ENCODE measurements around the gene SHROOM3. TPM values are rescaled to one million over a fixed set of nuclear protein-coding genes. Genes with fewer than 3 reads are reported as not detected.

SHROOM3 gene
- total and polyA plus RNA-seq, 2 donors from 2014 or later: 5.5 to 67.3 TPM

DNA sequence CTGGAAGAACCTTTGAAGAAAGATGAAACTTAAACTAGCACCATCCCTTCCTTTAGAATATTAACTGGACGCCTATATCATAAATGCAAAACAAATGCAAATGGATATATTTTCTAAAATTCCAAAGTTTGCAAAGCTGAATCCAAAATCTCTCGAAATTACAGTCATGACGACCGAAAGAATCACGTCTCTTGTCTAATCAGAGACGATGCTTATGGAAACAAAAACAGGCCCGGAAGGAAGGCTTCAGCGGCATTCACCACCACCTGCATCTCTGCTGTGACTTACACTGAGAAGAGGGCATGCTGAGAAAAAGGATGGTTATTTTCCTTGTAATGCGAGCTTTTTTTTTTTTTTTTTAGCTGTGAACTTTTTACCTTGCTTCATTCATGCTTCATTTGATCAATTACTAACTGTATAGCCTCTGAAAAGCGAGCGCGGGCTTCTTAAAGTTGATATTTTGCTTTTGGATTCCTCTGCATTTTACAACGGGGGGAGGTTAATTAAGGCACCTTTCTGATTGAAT lies 253.7 kb downstream of the SHROOM3 start:
- H3K9ac ChIP-seq (ENCODE audit: low read length in 3 of 3): peak overlapping the region; percentile 16 to 45 (median 20)
- H3K4me1 ChIP-seq (ENCODE audit: control insufficient read depth in 2 of 3, insufficient read depth in 2 of 3, low read depth in 1 of 3, low read length in 3 of 3): peaks cover 7 to 24% (median 11%) of the 10 kb centered on the region in 3 donors
- no peak for FAIRE-seq
- peak overlapping the region in 1 of 2 donors; percentile 67 for H3K27ac ChIP-seq (ENCODE audit: low read depth in 2 of 2, low read length in 2 of 2)
- TF ChIP-seq, protein P1, sequence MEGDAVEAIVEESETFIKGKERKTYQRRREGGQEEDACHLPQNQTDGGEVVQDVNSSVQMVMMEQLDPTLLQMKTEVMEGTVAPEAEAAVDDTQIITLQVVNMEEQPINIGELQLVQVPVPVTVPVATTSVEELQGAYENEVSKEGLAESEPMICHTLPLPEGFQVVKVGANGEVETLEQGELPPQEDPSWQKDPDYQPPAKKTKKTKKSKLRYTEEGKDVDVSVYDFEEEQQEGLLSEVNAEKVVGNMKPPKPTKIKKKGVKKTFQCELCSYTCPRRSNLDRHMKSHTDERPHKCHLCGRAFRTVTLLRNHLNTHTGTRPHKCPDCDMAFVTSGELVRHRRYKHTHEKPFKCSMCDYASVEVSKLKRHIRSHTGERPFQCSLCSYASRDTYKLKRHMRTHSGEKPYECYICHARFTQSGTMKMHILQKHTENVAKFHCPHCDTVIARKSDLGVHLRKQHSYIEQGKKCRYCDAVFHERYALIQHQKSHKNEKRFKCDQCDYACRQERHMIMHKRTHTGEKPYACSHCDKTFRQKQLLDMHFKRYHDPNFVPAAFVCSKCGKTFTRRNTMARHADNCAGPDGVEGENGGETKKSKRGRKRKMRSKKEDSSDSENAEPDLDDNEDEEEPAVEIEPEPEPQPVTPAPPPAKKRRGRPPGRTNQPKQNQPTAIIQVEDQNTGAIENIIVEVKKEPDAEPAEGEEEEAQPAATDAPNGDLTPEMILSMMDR (IDR thresholded peaks at IDR 0.05; ENCODE audit: borderline replicate concordance, extremely low read depth, insufficient read depth): no peak
- H3K36me3 ChIP-seq (ENCODE audit: control insufficient read depth in 2 of 3, insufficient read depth in 3 of 3, low read length in 3 of 3): no peaks in the 10 kb centered on the region
- no peaks in the 10 kb centered on the region for H3K27me3 ChIP-seq (ENCODE audit: control insufficient read depth, insufficient read depth, low read length)
- H3K4me3 ChIP-seq (ENCODE audit: low read length in 3 of 3): peak overlapping the region; percentile 64 to 69 (median 64)
- H3K9me3 ChIP-seq (ENCODE audit: control insufficient read depth in 2 of 3, insufficient read depth in 1 of 3, low read length in 3 of 3): no peaks in the 10 kb centered on the region
- DNase-seq: peak in 4 of 5 donors; percentile 59 to 89 (median 74)
- intact Hi-C loops (cut with DNase I): no loop called here

DNA sequence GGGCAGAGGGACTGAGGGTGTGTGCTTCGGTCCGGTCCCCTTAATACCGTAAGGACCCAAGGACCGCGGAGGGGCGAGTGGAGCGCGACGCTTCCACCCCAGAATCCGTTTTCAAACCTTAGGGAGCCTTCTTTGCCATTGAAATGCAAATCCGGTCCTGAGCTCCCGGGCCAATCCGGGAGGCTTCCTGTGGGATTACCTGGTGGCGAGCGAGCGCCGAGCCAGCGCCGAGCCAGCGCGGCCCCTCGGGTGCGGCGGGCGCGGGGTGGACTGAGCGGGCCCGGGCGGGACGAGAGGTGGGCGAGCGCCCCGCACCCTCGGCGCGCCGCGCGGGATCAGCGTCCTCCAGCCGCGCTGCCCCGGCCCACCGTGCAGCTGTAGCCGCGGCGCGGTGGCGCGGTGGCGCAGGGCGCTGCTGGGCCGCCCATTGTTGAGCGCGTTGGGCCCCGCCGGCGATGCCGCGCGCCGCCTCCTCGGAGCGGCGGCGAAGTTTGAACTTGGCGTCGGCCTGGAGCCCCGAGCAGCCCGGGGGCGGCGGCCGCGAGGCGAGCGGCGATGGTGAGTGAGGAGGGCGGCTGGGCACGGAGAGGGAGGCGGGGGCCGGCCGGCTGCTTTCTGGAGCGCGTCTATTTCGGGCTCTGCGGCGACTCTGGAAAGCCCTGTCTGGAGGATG lies 254.3 kb downstream of the SHROOM3 start:
- peak overlapping the region; percentile 67 to 79 for H3K27ac ChIP-seq (ENCODE audit: low read depth in 2 of 2, low read length in 2 of 2)
- TF ChIP-seq, protein P1 (IDR thresholded peaks at IDR 0.05; ENCODE audit: borderline replicate concordance, extremely low read depth, insufficient read depth): no peak
- intact Hi-C loops (cut with DNase I): no loop called here
- H3K9me3 ChIP-seq (ENCODE audit: control insufficient read depth in 2 of 3, insufficient read depth in 1 of 3, low read length in 3 of 3): no peaks in the 10 kb centered on the region
- H3K4me3 ChIP-seq (ENCODE audit: low read length in 3 of 3): peak overlapping the region; percentile 64 to 75 (median 64)
- peak in 4 of 5 donors; percentile 76 to 82 (median 80) for DNase-seq
- H3K4me1 ChIP-seq (ENCODE audit: control insufficient read depth in 2 of 3, insufficient read depth in 2 of 3, low read depth in 1 of 3, low read length in 3 of 3): peaks cover 8 to 24% (median 11%) of the 10 kb centered on the region in 3 donors
- H3K9ac ChIP-seq (ENCODE audit: low read length in 3 of 3): peak overlapping the region; percentile 20 to 72 (median 66)
- no peak for FAIRE-seq
- H3K27me3 ChIP-seq (ENCODE audit: control insufficient read depth, insufficient read depth, low read length): no peaks in the 10 kb centered on the region
- no peaks in the 10 kb centered on the region for H3K36me3 ChIP-seq (ENCODE audit: control insufficient read depth in 2 of 3, insufficient read depth in 3 of 3, low read length in 3 of 3)

GRCh38 chr4:76690011-76690905 lies 255.2 kb downstream of the SHROOM3 start:
- peak in 4 of 5 donors; percentile 64 to 80 (median 74) for DNase-seq
- FAIRE-seq: no peak
- Histone ChIP-seq H3K27ac (ENCODE audit: low read depth in 2 of 2, low read length in 2 of 2) (peak overlapping the region; percentile 63 to 79), H3K27me3 (ENCODE audit: control insufficient read depth, insufficient read depth, low read length) (no peaks in the 10 kb centered on the region), H3K36me3 (ENCODE audit: control insufficient read depth in 2 of 3, insufficient read depth in 3 of 3, low read length in 3 of 3) (no peaks in the 10 kb centered on the region), H3K4me1 (ENCODE audit: control insufficient read depth in 2 of 3, insufficient read depth in 2 of 3, low read depth in 1 of 3, low read length in 3 of 3) (peaks cover 8 to 24% (median 11%) of the 10 kb centered on the region in 3 donors), H3K9ac (ENCODE audit: low read length in 3 of 3) (peak overlapping the region; percentile 15 to 72 (median 66)), H3K9me3 (ENCODE audit: control insufficient read depth in 2 of 3, insufficient read depth in 1 of 3, low read length in 3 of 3) (no peaks in the 10 kb centered on the region), H3K4me3 (ENCODE audit: low read length in 3 of 3) (peak overlapping the region; percentile 56 to 75 (median 58))
- intact Hi-C loops (cut with DNase I): no loop called here
- TF ChIP-seq, protein P1 (IDR thresholded peaks at IDR 0.05; ENCODE audit: borderline replicate concordance, extremely low read depth, insufficient read depth): no peak

Measured in kidney (tissue), 14 donors.